Body of pancreas (tissue), 4 donors: Measurements from ENCODE around the gene KDM2B.

Experiments
- CTCF ChIP-seq, 7 experiments: fragments of 450-650 bp in 4 of 7; fragments of 200-600 bp in 3 of 7; sonication (generic) in 3 of 7; IDR thresholded peaks; one replicate each; pipeline ENCODE4 v1.5.1; 2016 to 2019; ENCODE audit warnings: antibody characterized with exemption in 7 of 7
- POLR2A ChIP-seq, 3 donors: fragments of 450-650 bp; IDR thresholded peaks; one replicate each; pipeline ENCODE4 v1.6.1; 2016; ENCODE audit warnings: antibody characterized with exemption in 3 of 3, mild to moderate bottlenecking in 2 of 3

- TF ChIP-seq CTCF (IDR thresholded peaks at IDR 0.05) (no peak), POLR2A (IDR thresholded peaks at IDR 0.05) (no peak)
Observed at GRCh38 chr12:121403721-121404120, 177.1 kb downstream of the KDM2B start.
